ENCODE measurements around the gene IQCK.

IQCK gene

GRCh38 chr16:19859166-19859565, 141.1 kb downstream of the IQCK start:
- no peak for DNase-seq (ENCODE audit: extremely low read depth, low read depth)

GRCh38 chr16:19859603-19860002, 141.5 kb downstream of the IQCK start:
- TF ChIP-seq CTCF (IDR thresholded peaks at IDR 0.05; ENCODE audit: low read depth, low read length, missing control alignments), result no peak
- H3K4me3 ChIP-seq (replicated peaks; ENCODE audit: low read depth, low read length), result no peak overlapping the region
- DNase-seq (ENCODE audit: extremely low read depth, low read depth), result no peak

More at GRCh38 chr16:19859166-19859565, 141.1 kb downstream of the IQCK start:
- no peak overlapping the region for H3K4me3 ChIP-seq (replicated peaks; ENCODE audit: low read depth, low read length)
- no peak for TF ChIP-seq CTCF (IDR thresholded peaks at IDR 0.05; ENCODE audit: low read depth, low read length, missing control alignments)

GRCh38 chr16:19860166-19861041, 142.3 kb downstream of the IQCK start:
- DNase-seq (ENCODE audit: extremely low read depth, low read depth), result no peak
- no peak for TF ChIP-seq CTCF (IDR thresholded peaks at IDR 0.05; ENCODE audit: low read depth, low read length, missing control alignments)
- H3K4me3 ChIP-seq (replicated peaks; ENCODE audit: low read depth, low read length), result no peak overlapping the region

- no peak for TF ChIP-seq CTCF (IDR thresholded peaks at IDR 0.05; ENCODE audit: low read depth, low read length, missing control alignments)
- no peak for DNase-seq (ENCODE audit: extremely low read depth, low read depth)
- no peak overlapping the region for H3K4me3 ChIP-seq (replicated peaks; ENCODE audit: low read depth, low read length)
These were observed 143.1 kb downstream of the IQCK start for GRCh38 chr16:19861133-19861532.

GRCh38 chr16:19861811-19862327, 143.8 kb downstream of the IQCK start:
- DNase-seq (ENCODE audit: extremely low read depth, low read depth), result no peak
- H3K4me3 ChIP-seq (replicated peaks; ENCODE audit: low read depth, low read length), result no peak overlapping the region
- no peak for TF ChIP-seq CTCF (IDR thresholded peaks at IDR 0.05; ENCODE audit: low read depth, low read length, missing control alignments)

- no peak for TF ChIP-seq CTCF (IDR thresholded peaks at IDR 0.05; ENCODE audit: low read depth, low read length, missing control alignments)
- no peak for DNase-seq (ENCODE audit: extremely low read depth, low read depth)
These were observed 145.9 kb downstream of the IQCK start for GRCh38 chr16:19863990-19864389.

More at GRCh38 chr16:19863990-19864389, 145.9 kb downstream of the IQCK start:
- no peak overlapping the region for H3K4me3 ChIP-seq (replicated peaks; ENCODE audit: low read depth, low read length)

Measured in HFF-Myc (cell line).